Fibroblast of skin of left quadriceps (primary cell): ENCODE results near the gene PDIA6.
"Not testable (repeated sequence)": the region's sequence is repeated elsewhere in the genome, so short reads cannot be mapped to it uniquely, and the experiment has no call there.

Experiments used
- DNase-seq, 2 experiments: peaks; one replicate each; pipeline ENCODE4 v3.0.0-alpha.2; 2013; ENCODE audit warnings: low read depth in 2 of 2

PDIA6 gene

GRCh38 chr2:10833021-10833420 lies 20.4 kb upstream of the PDIA6 start:
- no peak for DNase-seq

GRCh38 chr2:10832203-10832936 lies 19.8 kb upstream of the PDIA6 start:
- DNase-seq: peak in 1 of 2 experiments; percentile 37

GRCh38 chr2:10831400-10831985 lies 18.9 kb upstream of the PDIA6 start:
- no peak for DNase-seq

- no peak for DNase-seq
Observed at GRCh38 chr2:10830641-10831399, 18.2 kb upstream of the PDIA6 start.

GRCh38 chr2:10830203-10830602 lies 17.6 kb upstream of the PDIA6 start:
- DNase-seq: no peak

- no peak for DNase-seq
Observed at GRCh38 chr2:10829299-10829698, 16.7 kb upstream of the PDIA6 start.

- no peak for DNase-seq
Observed at GRCh38 chr2:10828346-10828745, 15.8 kb upstream of the PDIA6 start.

GRCh38 chr2:10826625-10827024 lies 14.0 kb upstream of the PDIA6 start:
- no peak for DNase-seq

- no peak for DNase-seq
Observed at GRCh38 chr2:10826026-10826425, 13.4 kb upstream of the PDIA6 start.

- DNase-seq: no peak
Observed at GRCh38 chr2:10824191-10824590, 11.6 kb upstream of the PDIA6 start.

GRCh38 chr2:10820978-10821695 lies 8.6 kb upstream of the PDIA6 start:
- DNase-seq: no peak

GRCh38 chr2:10820562-10820961 lies 8.0 kb upstream of the PDIA6 start:
- no peak for DNase-seq

GRCh38 chr2:10819714-10820314 lies 7.2 kb upstream of the PDIA6 start:
- no peak for DNase-seq

GRCh38 chr2:10818984-10819383 lies 6.4 kb upstream of the PDIA6 start:
- no peak for DNase-seq

GRCh38 chr2:10818305-10818704 lies 5.7 kb upstream of the PDIA6 start:
- not testable (repeated sequence) for DNase-seq

- no peak for DNase-seq
Observed at GRCh38 chr2:10817413-10817812, 4.8 kb upstream of the PDIA6 start.

- DNase-seq: no peak
Observed at GRCh38 chr2:10814571-10815331, 2.2 kb upstream of the PDIA6 start.

- no peak for DNase-seq
Observed at GRCh38 chr2:10814142-10814541, 1.6 kb upstream of the PDIA6 start.

- not testable (repeated sequence) for DNase-seq
Observed at GRCh38 chr2:10813163-10814138, 866 bp upstream of the PDIA6 start.

GRCh38 chr2:10811517-10811916 lies 1.1 kb downstream of the PDIA6 start:
- no peak for DNase-seq
